HepG2 (cell line): Measurements from ENCODE around the gene TBCD. TPM values are rescaled to one million over a fixed set of nuclear protein-coding genes. Genes with fewer than 3 reads are reported as not detected.

Experiments used
- ARHGAP35 ChIP-seq: sonication (generic); formaldehyde crosslinking; IDR thresholded peaks from 2 replicates; pipeline ENCODE4 v1.9.0; 2022; ENCODE audit warnings: mild to moderate bottlenecking, inconsistent platforms, moderate library complexity, missing genetic modification reagents, borderline replicate concordance
- CBFB ChIP-seq: sonication (generic); formaldehyde crosslinking; IDR thresholded peaks from 2 replicates; pipeline ENCODE4 v1.4.0; 2020; ENCODE audit warnings: missing genetic modification reagents
- EED ChIP-seq: sonication (generic); formaldehyde crosslinking; IDR thresholded peaks from 2 replicates; pipeline ENCODE4 v1.5.0; 2020; ENCODE audit warnings: mild to moderate bottlenecking, missing genetic modification reagents
- FOXO1 ChIP-seq: sonication (generic); formaldehyde crosslinking; IDR thresholded peaks from 2 replicates; pipeline ENCODE4 v1.4.0; 2020; ENCODE audit warnings: missing genetic modification reagents
- GABPB1 ChIP-seq: IDR thresholded peaks from 2 replicates; pipeline ENCODE4 v1.6.1; 2016; ENCODE audit warnings: mild to moderate bottlenecking, missing genetic modification reagents, moderate library complexity, missing compliant biosample characterization
- KAT8 ChIP-seq: IDR thresholded peaks from 2 replicates; pipeline ENCODE4 v1.6.1; 2016; ENCODE audit warnings: missing genetic modification reagents, missing compliant biosample characterization
- MED8 ChIP-seq: sonication (generic); formaldehyde crosslinking; IDR thresholded peaks from 2 replicates; pipeline ENCODE4 v1.8.1; 2023; ENCODE audit warnings: mild to moderate bottlenecking, missing genetic modification reagents; ENCODE audit not compliant: insufficient replicate concordance
- MZF1 ChIP-seq: sonication (generic); formaldehyde crosslinking; IDR thresholded peaks from 2 replicates; pipeline ENCODE4 v1.8.1; 2023; ENCODE audit warnings: mild to moderate bottlenecking, missing genetic modification reagents, borderline replicate concordance
- NBN ChIP-seq: fragments of 450-650 bp; conservative IDR thresholded peaks from 2 replicates; pipeline ENCODE4 v1.6.1; 2017
- NFYB ChIP-seq: sonication (generic); formaldehyde crosslinking; IDR thresholded peaks from 2 replicates; pipeline ENCODE4 v1.4.0; 2020; ENCODE audit warnings: missing genetic modification reagents
- PRPF4 ChIP-seq: fragments of 200-400 bp; formaldehyde crosslinking; IDR thresholded peaks from 2 replicates; pipeline ENCODE4 v1.6.1; 2016; ENCODE audit warnings: low read length, low read depth; ENCODE audit not compliant: poor library complexity, severe bottlenecking
- ZNF354B ChIP-seq: sonication (generic); formaldehyde crosslinking; IDR thresholded peaks from 2 replicates; pipeline ENCODE4 v1.8.0; 2022; ENCODE audit warnings: mild to moderate bottlenecking, missing genetic modification reagents
- ZNF7 ChIP-seq: IDR thresholded peaks from 2 replicates; pipeline ENCODE4 v1.6.1; 2016; ENCODE audit warnings: missing biosample characterization, missing genetic modification reagents
- polyA plus RNA-seq, 8 experiments: library from polyadenylated mRNA; depleted of rRNA in 3 of 8; stranded (reverse) in 7 of 8; unstranded in 1 of 8; fragments of >200 nt; fragmentation: Illumina TruSeq in 4 of 8; extraction: Trizol in 4 of 8; gene quantifications; 2 replicates each; pipeline versions ENCODE4 v1.2.1 to v1.2.3, GENCODE V29; 2011 to 2016; ENCODE audit warnings: low read depth in 4 of 8, missing spikeins in 1 of 8, mixed read lengths in 1 of 8; ENCODE audit not compliant: insufficient read depth in 1 of 8
- total RNA-seq, 5 experiments: library from RNA; depleted of rRNA; stranded (reverse); fragments of >200 nt; fragmentation: Illumina TruSeq; extraction: Trizol; gene quantifications; 2 replicates each; pipeline ENCODE4 v1.2.3, GENCODE V29; 2016; ENCODE audit warnings: low read depth in 1 of 5
- TF ChIP-seq, protein P1 (sequence below): sonication (generic); formaldehyde crosslinking; IDR thresholded peaks from 2 replicates; pipeline ENCODE4 v1.8.1; 2023; ENCODE audit warnings: mild to moderate bottlenecking, inconsistent platforms, moderate library complexity, missing genetic modification reagents, borderline replicate concordance
- TF ChIP-seq, protein P2 (sequence below): sonication (generic); formaldehyde crosslinking; IDR thresholded peaks from 2 replicates; pipeline ENCODE4 v1.8.1; 2022; ENCODE audit warnings: low read depth, mild to moderate bottlenecking, missing genetic modification reagents
- TF ChIP-seq, protein P3 (sequence below): sonication (generic); formaldehyde crosslinking; IDR thresholded peaks from 2 replicates; pipeline ENCODE4 v1.5.0; 2020; ENCODE audit warnings: mild to moderate bottlenecking, missing genetic modification reagents, moderate library complexity
- TF ChIP-seq, protein P4 (sequence below): IDR thresholded peaks from 2 replicates; pipeline ENCODE4 v1.6.1; 2016; ENCODE audit warnings: low read depth, borderline replicate concordance
- TF ChIP-seq, protein P5 (sequence below): sonication (generic); formaldehyde crosslinking; conservative IDR thresholded peaks from 2 replicates; pipeline ENCODE4 v1.4.0; 2020; ENCODE audit warnings: missing genetic modification reagents
- TF ChIP-seq, protein P6 (sequence below): sonication (generic); formaldehyde crosslinking; IDR thresholded peaks from 2 replicates; pipeline ENCODE4 v1.5.0; 2020; ENCODE audit warnings: missing genetic modification reagents

The TBCD gene
- total and polyA plus RNA-seq, 2 of the 13 experiments (the other 11 are each of a cell fraction or from before 2014, with no cell fraction given): 33.9 to 54.8 TPM

DNA sequence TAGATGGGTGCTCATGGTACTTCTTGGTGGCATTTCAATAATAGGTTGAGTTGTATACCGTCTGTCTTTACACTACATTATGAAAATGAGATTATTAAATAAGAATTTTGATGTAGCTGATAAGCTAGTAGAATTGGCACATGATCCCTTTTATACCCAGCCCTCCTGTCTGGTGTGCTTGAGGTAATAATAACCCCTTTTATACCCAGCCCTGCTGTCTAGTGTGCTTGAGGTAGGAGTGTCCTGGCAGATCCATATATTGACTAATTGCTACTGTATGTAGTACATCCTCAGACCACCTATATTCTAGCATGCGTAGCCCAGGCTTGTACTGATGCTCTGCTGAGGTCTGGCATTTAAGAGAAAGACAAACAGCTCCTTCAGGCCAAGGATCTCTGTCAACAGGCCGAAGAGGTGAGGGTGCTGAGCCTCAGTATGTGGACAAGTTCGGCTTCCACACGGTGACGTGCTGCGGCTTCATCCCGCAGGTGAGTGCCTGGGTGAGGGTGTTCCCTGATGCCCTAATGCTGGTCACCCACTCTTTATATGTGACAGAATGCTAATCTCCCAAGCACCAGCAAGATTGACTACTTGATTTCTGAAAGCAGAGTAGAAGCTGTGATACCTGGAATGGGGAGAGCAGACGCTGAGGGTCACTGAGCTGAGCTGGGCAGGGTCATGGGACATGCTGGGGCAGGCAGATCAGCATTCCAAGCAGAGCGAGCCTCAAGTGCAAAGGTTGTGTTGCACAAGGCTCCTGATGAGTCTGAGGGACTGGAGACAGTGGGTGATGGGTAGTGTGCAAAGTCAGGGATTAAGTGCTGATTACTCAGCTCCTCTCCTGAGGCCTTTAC, 10.7 kb upstream of the TBCD start (continued):
- TF ChIP-seq MED8 (CRISPR knock-in tag) (no peak), FOXO1 (CRISPR knock-in tag) (peak; percentile 83), MZF1 (0 out of 2 replicates have a peak, but pooled peaks have one; percentile 65), EED (CRISPR knock-in tag) (0 out of 2 replicates have a peak, but pooled peaks have one; percentile 19), ARHGAP35 (CRISPR knock-in tag) (peak; percentile 34; the same call in 1 of the 2 replicates), NFYB (CRISPR knock-in tag) (no peak), ZNF354B (CRISPR knock-in tag) (no peak), GABPB1 (peak; percentile 62), PRPF4 (no peak), CBFB (peak; percentile 52; the same call in 1 of the 2 replicates), KAT8 (CRISPR knock-in tag) (peak; percentile 65; the same call in 1 of the 2 replicates), NBN (no peak), ZNF7 (CRISPR knock-in tag) (peak; percentile 20; the same call in 1 of the 2 replicates)
- TF ChIP-seq, protein P1, sequence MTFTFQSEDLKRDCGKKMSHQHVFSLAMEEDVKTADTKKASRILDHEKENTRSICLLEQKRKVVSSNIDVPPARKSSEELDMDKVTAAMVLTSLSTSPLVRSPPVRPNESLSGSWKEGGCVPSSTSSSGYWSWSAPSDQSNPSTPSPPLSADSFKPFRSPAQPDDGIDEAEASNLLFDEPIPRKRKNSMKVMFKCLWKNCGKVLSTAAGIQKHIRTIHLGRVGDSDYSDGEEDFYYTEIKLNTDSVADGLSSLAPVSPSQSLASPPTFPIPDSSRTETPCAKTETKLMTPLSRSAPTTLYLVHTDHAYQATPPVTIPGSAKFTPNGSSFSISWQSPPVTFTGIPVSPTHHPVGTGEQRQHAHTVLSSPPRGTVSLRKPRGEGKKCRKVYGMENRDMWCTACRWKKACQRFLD: no peak
- TF ChIP-seq, protein P2, sequence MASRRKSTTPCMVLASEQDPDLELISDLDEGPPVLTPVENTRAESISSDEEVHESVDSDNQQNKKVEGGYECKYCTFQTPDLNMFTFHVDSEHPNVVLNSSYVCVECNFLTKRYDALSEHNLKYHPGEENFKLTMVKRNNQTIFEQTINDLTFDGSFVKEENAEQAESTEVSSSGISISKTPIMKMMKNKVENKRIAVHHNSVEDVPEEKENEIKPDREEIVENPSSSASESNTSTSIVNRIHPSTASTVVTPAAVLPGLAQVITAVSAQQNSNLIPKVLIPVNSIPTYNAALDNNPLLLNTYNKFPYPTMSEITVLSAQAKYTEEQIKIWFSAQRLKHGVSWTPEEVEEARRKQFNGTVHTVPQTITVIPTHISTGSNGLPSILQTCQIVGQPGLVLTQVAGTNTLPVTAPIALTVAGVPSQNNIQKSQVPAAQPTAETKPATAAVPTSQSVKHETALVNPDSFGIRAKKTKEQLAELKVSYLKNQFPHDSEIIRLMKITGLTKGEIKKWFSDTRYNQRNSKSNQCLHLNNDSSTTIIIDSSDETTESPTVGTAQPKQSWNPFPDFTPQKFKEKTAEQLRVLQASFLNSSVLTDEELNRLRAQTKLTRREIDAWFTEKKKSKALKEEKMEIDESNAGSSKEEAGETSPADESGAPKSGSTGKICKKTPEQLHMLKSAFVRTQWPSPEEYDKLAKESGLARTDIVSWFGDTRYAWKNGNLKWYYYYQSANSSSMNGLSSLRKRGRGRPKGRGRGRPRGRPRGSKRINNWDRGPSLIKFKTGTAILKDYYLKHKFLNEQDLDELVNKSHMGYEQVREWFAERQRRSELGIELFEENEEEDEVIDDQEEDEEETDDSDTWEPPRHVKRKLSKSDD (CRISPR knock-in tag): no peak; the same call in 1 of the 2 replicates
- TF ChIP-seq, protein P3, sequence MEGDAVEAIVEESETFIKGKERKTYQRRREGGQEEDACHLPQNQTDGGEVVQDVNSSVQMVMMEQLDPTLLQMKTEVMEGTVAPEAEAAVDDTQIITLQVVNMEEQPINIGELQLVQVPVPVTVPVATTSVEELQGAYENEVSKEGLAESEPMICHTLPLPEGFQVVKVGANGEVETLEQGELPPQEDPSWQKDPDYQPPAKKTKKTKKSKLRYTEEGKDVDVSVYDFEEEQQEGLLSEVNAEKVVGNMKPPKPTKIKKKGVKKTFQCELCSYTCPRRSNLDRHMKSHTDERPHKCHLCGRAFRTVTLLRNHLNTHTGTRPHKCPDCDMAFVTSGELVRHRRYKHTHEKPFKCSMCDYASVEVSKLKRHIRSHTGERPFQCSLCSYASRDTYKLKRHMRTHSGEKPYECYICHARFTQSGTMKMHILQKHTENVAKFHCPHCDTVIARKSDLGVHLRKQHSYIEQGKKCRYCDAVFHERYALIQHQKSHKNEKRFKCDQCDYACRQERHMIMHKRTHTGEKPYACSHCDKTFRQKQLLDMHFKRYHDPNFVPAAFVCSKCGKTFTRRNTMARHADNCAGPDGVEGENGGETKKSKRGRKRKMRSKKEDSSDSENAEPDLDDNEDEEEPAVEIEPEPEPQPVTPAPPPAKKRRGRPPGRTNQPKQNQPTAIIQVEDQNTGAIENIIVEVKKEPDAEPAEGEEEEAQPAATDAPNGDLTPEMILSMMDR (CRISPR knock-in tag): no peak
- TF ChIP-seq, protein P4, sequence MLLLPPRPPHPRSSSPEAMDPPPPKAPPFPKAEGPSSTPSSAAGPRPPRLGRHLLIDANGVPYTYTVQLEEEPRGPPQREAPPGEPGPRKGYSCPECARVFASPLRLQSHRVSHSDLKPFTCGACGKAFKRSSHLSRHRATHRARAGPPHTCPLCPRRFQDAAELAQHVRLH (CRISPR knock-in tag): peak; percentile 96; the same call in 1 of the 2 replicates
- TF ChIP-seq, protein P5, sequence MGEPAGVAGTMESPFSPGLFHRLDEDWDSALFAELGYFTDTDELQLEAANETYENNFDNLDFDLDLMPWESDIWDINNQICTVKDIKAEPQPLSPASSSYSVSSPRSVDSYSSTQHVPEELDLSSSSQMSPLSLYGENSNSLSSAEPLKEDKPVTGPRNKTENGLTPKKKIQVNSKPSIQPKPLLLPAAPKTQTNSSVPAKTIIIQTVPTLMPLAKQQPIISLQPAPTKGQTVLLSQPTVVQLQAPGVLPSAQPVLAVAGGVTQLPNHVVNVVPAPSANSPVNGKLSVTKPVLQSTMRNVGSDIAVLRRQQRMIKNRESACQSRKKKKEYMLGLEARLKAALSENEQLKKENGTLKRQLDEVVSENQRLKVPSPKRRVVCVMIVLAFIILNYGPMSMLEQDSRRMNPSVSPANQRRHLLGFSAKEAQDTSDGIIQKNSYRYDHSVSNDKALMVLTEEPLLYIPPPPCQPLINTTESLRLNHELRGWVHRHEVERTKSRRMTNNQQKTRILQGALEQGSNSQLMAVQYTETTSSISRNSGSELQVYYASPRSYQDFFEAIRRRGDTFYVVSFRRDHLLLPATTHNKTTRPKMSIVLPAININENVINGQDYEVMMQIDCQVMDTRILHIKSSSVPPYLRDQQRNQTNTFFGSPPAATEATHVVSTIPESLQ (CRISPR knock-in tag): no peak
- TF ChIP-seq, protein P6, sequence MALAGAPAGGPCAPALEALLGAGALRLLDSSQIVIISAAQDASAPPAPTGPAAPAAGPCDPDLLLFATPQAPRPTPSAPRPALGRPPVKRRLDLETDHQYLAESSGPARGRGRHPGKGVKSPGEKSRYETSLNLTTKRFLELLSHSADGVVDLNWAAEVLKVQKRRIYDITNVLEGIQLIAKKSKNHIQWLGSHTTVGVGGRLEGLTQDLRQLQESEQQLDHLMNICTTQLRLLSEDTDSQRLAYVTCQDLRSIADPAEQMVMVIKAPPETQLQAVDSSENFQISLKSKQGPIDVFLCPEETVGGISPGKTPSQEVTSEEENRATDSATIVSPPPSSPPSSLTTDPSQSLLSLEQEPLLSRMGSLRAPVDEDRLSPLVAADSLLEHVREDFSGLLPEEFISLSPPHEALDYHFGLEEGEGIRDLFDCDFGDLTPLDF (CRISPR knock-in tag): no peak
